Right renal pelvis (tissue), 4 donors: Measurements from ENCODE around the gene FBP2. TPM values are rescaled to one million over a fixed set of nuclear protein-coding genes. Genes with fewer than 3 reads are reported as not detected.

Experiments used
- DNase-seq, 4 donors: peaks; one replicate each; pipeline ENCODE4 v3.0.0-alpha.2; 2013; ENCODE audit warnings: low read depth in 4 of 4, low spot score in 3 of 4, missing footprints in 1 of 4
- polyA plus RNA-seq, 4 donors: library from polyadenylated mRNA; unstranded; fragments of 120-200 nt; gene quantifications; one replicate each; pipeline ENCODE4 v1.2.1, GENCODE V29; 2013; ENCODE audit not compliant: insufficient read length in 4 of 4

Gene FBP2
- polyA plus RNA-seq: under 1 TPM in 2 of 4 donors, not detected in 2; 0.08 to 0.18 TPM

- DNase-seq: no peak
Measured at GRCh38 chr9:94593459-94594345, at the start of gene FBP2. FBP2 (minus strand) TSS chr9:94593824; CDS start chr9:94593726, 98 bp downstream.

- DNase-seq: no peak
Measured at GRCh38 chr9:94643176-94643575, 49.6 kb upstream of the FBP2 start.

GRCh38 chr9:94642501-94642900 lies 48.9 kb upstream of the FBP2 start:
- DNase-seq: no peak

GRCh38 chr9:94639999-94640376 lies 46.4 kb upstream of the FBP2 start:
- no peak for DNase-seq

GRCh38 chr9:94639061-94639998 lies 45.7 kb upstream of the FBP2 start, which contains the start of gene FBP1:
FBP1 (minus strand) TSS chr9:94639518; CDS start chr9:94639310, 208 bp downstream.
- no peak for DNase-seq

DNA sequence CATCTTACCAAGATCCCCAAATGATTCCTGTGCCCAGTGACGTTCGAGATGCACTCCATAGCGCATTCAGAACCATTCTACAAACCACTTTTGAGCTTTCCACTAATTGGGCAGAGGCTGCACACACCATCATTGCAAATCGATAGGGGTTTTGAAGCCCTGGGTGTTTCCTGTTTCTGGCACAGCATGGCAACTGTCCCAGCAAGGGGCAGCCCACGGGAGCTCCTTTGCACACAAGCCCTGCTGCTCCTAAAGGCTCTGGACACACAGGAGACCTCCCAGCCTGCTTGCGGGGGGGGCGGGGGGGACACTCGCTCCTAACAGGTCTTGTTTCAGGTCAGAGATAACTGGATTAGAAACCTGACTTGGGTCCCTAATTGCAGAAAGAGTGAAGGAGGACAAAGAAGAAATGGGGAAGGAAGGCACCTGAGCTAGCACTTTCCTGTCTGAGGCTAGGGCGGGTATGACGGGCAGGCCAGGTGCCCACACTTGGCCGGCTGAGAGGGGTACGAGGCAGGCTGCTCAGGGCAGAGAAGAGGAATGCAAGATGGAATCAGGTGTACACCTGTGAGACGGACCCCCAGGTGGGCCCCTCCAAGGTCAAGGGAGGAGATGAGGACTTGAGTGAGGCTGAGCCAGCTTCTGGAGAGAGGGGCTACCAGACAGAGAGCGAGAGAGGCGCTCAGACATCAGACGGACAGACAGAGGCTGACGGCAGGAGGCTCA lies 44.9 kb upstream of the FBP2 start:
- DNase-seq: no peak

- DNase-seq: no peak
Measured at GRCh38 chr9:94632737-94633136, 39.1 kb upstream of the FBP2 start.

- no peak for DNase-seq
Measured at GRCh38 chr9:94631599-94631998, 38.0 kb upstream of the FBP2 start.

GRCh38 chr9:94630833-94631232 lies 37.2 kb upstream of the FBP2 start:
- DNase-seq: no peak

DNA sequence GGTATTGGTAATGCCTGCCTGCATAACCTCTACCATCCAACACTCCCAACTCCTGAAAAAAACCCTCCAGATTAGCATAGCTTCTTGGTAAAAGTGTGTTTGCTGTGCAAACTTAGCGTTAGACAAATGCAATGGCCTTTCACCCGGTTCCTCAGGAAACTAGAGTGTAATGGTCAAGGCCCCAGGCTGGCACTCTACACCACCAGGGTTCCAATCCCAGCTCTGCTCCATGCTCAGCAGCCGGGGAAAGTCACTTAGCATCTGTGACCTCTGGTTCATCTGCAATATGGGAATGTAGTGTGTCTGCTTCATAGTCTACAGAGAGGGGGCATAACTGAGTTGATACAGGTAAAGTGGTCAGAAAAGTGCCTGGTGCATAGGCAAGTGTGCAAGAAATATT lies 36.7 kb upstream of the FBP2 start:
- DNase-seq: no peak

GRCh38 chr9:94627287-94627686 lies 33.7 kb upstream of the FBP2 start:
- no peak for DNase-seq

GRCh38 chr9:94625835-94626234 lies 32.2 kb upstream of the FBP2 start:
- DNase-seq: no peak

DNA sequence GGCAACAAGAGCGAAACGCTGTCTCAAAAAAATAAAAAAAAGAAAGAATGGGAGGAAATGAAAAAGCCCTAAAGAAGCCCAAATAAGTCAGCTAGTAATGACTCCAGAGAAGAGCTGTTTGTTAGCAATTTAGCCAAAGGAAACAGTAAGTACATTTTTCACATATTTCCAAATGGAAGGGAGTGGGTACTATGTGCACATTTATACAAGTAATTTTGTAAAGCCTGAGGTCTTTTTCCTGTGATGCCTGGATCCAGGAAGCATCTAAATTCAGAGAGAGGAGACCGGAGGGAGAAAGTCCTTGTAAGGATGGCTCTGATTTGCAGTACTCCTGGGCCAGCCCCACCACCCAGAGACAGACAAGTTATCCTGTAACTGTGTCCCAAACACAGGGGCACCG lies 31.0 kb upstream of the FBP2 start:
- DNase-seq: no peak

DNA sequence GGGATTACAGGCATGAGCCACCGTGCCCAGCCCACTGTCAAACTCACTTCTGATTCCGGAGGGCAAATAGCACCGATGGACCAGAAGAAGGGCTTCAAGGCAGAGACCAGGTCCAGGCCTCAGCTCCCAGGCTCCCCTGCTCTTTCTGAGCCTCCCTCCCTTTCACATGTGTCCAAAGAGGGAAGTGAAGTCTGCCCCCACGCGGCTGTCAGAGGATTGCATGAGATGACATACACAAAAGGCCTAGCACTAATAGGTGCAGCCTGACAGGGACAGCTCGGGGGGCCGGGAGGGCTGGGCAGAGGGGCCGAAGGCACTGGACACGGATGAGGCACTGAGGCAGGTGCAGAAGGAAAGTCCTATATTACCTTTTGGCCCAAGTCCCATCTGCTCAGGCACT lies 29.6 kb upstream of the FBP2 start:
- DNase-seq: no peak

DNA sequence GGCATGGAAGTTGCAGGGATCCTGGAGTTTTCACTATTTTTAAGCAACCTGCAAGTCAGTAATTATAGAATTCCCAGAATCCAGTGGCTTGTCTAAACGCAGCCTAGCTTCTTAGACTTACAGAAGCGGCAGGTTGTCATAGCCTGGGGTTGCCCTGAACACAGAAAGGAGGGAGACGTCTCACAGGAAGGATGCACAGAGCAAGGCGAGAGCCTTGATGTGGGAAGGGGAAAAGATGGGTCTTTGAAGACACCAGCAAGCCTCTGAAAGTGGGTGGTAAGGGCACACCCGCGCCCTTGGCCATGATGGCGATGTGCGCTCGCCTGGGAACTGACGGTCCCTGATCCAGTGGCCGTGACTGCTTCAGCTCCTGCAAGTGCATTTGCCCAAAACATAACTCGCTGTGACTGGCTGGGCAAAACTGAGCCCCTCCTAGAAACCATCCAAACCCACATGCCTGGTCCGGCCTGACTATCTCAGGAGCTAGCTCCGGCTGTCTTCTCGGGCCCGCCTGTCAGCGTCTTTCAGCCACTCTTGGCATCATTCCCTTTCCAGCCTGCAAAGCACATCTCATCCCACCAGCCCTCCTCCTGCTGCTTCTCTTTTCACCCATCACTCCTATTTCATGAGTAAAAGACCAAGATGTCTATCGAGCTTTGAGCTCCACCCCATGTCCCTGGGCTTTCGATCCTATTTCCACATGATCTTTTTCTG lies 28.6 kb upstream of the FBP2 start:
- no peak for DNase-seq

GRCh38 chr9:94619026-94619425 lies 25.4 kb upstream of the FBP2 start:
- no peak for DNase-seq

- DNase-seq: no peak
Measured at GRCh38 chr9:94613003-94613402, 19.4 kb upstream of the FBP2 start.

GRCh38 chr9:94612071-94612470 lies 18.4 kb upstream of the FBP2 start:
- DNase-seq: no peak

- DNase-seq: no peak
Measured at GRCh38 chr9:94611638-94612068, 18.0 kb upstream of the FBP2 start.

DNA sequence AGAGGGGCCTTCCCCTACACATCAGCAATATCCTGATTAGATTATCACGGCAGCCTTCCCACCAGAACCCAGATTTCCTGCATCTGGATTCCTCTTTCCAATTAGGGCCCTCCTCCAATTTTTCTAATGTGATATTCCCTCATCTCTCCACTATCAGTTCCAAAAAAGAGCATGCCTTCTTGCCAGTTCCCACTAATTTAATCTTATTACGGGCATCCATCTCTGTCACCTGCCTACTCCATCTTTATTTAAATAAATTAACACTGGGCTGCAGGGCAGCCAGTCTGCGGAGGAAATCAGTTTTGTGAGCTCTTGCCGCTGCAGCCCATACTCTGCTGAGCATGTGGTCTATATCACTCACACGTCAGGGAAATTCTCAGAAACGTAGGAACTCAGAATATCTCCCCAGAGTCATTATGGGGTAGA lies 16.6 kb upstream of the FBP2 start:
- no peak for DNase-seq
